Left lung (tissue), 10 donors: ENCODE measurements around the gene OAS2. TPM values are rescaled to one million over a fixed set of nuclear protein-coding genes. Genes with fewer than 3 reads are reported as not detected.
"Not testable (repeated sequence)": the region's sequence is repeated elsewhere in the genome, so short reads cannot be mapped to it uniquely, and the experiment has no call there.

Experiments used
- ATAC-seq: fragments of 200-7000 bp; cut with Tn5 transposase; one replicate; pipeline ENCODE4 v1.9.1; 2020; ENCODE audit warnings: moderate library complexity
- DNase-seq, 4 donors: peaks; one replicate each; pipeline ENCODE4 v3.0.0-alpha.2; 2013 to 2020
- H3K27ac ChIP-seq, 2 donors: fragments of 200-600 bp; sonication (generic) in 1 of 2; one replicate each; pipeline versions ENCODE4 v1.5.0 to v1.8.0; 2020 to 2021
- H3K27me3 ChIP-seq, 2 donors: fragments of 200-600 bp; sonication (generic) in 1 of 2; one replicate each; pipeline versions ENCODE4 v1.5.0 to v1.8.0; 2020 to 2021
- H3K36me3 ChIP-seq, 2 donors: fragments of 200-600 bp; sonication (generic) in 1 of 2; one replicate each; pipeline versions ENCODE4 v1.5.0 to v1.8.0; 2020 to 2021
- H3K4me1 ChIP-seq, 2 donors: fragments of 200-600 bp; one replicate each; pipeline ENCODE4 v1.8.0; 2021
- H3K4me3 ChIP-seq, 2 donors: fragments of 200-600 bp; sonication (generic) in 1 of 2; one replicate each; pipeline versions ENCODE4 v1.5.0 to v1.8.0; 2020 to 2021; ENCODE audit warnings: mild to moderate bottlenecking in 1 of 2
- H3K9me3 ChIP-seq, 2 donors: fragments of 200-600 bp; sonication (generic) in 1 of 2; one replicate each; pipeline versions ENCODE4 v1.5.0 to v1.8.0; 2020 to 2021
- CTCF ChIP-seq, 2 donors: fragments of 200-600 bp; sonication (generic) in 1 of 2; IDR thresholded peaks; one replicate each; pipeline versions ENCODE4 v1.5.0 to v1.8.0; 2021; ENCODE audit warnings: antibody characterized with exemption in 2 of 2
- intact Hi-C, 2 donors: fragments of 100-400 bp; cut with DNase I; formaldehyde crosslinking; loops; one replicate each; pipeline versions ENCODE4 v1.11.2 to v1.14.2; 2022
- polyA plus RNA-seq, 6 donors: library from polyadenylated mRNA; unstranded; fragments of 120-200 nt; gene quantifications; one replicate each; pipeline ENCODE4 v1.2.1, GENCODE V29; 2013; ENCODE audit not compliant: insufficient read length in 6 of 6
- total RNA-seq, 2 donors: library from RNA; stranded (reverse); fragmentation: NEBNext Ultra II Directional; extraction: Animal tissue kit (Norgen Biotek cat#: 25700); gene quantifications; one replicate each; pipeline ENCODE4 v1.2.1, GENCODE V29; 2021
- donor health status: DM: no; HTN: yes; CAD: no.
- donor health status: DM: no; HTN: no; CAD: no.

OAS2 gene
- total and polyA plus RNA-seq, 8 donors = 5.5 to 35.3 (median 10.3) TPM

GRCh38 chr12:112988224-112988623, 9.9 kb downstream of the OAS2 start:
- Histone ChIP-seq H3K27ac (no peak overlapping the region), H3K4me1 (no peaks in the 10 kb centered on the region), H3K4me3 (no peak overlapping the region), H3K27me3 (no peaks in the 10 kb centered on the region), H3K36me3 (peaks cover 0 to 40% of the 10 kb centered on the region in 2 donors), H3K9me3 (peaks cover 0 to 9% of the 10 kb centered on the region in 2 donors)
- DNase-seq (no peak), ATAC-seq (no peak)
- TF ChIP-seq CTCF (IDR thresholded peaks at IDR 0.05) = no peak
- intact Hi-C loops = no loop called here

- DNase-seq, intact Hi-C loops, H3K27ac ChIP-seq, H3K4me3 ChIP-seq, H3K9me3 ChIP-seq, ATAC-seq, H3K27me3 ChIP-seq, H3K4me1 ChIP-seq: not testable (repeated sequence)
- peaks cover 0 to 44% of the 10 kb centered on the region in 2 donors for H3K36me3 ChIP-seq
Measured at GRCh38 chr12:112988823-112989385, 10.6 kb downstream of the OAS2 start.

GRCh38 chr12:112989806-112990205, 11.5 kb downstream of the OAS2 start:
- intact Hi-C loops = no loop called here
- peaks cover 0 to 4% of the 10 kb centered on the region in 2 donors for H3K9me3 ChIP-seq
- no peak for ATAC-seq

GRCh38 chr12:112992541-112993398, 14.5 kb downstream of the OAS2 start:
- DNase-seq = peak in 1 of 4 donors; percentile 41
- no peaks in the 10 kb centered on the region for H3K9me3 ChIP-seq
- no peaks in the 10 kb centered on the region for H3K27me3 ChIP-seq
- peaks cover 0 to 56% of the 10 kb centered on the region in 2 donors for H3K36me3 ChIP-seq
- H3K27ac ChIP-seq = no peak overlapping the region
- no peaks in the 10 kb centered on the region for H3K4me1 ChIP-seq
- no peak overlapping the region for H3K4me3 ChIP-seq
- peak; percentile 91 for ATAC-seq
- intact Hi-C loops = no loop called here
- TF ChIP-seq CTCF (IDR thresholded peaks at IDR 0.05) = peak; percentile 83 to 89

More at GRCh38 chr12:112989806-112990205, 11.5 kb downstream of the OAS2 start:
- DNase-seq = no peak
- peaks cover 0 to 44% of the 10 kb centered on the region in 2 donors for H3K36me3 ChIP-seq
- H3K27ac ChIP-seq = no peak overlapping the region
- TF ChIP-seq CTCF (IDR thresholded peaks at IDR 0.05) = no peak
- H3K4me3 ChIP-seq = no peak overlapping the region
- no peaks in the 10 kb centered on the region for H3K27me3 ChIP-seq
- H3K4me1 ChIP-seq = no peaks in the 10 kb centered on the region

GRCh38 chr12:112995008-112995407, 16.7 kb downstream of the OAS2 start:
- Histone ChIP-seq H3K27ac (no peak overlapping the region), H3K4me3 (no peak overlapping the region), H3K4me1 (no peaks in the 10 kb centered on the region), H3K27me3 (no peaks in the 10 kb centered on the region), H3K9me3 (no peaks in the 10 kb centered on the region), H3K36me3 (peaks cover 0 to 56% of the 10 kb centered on the region in 2 donors)
- DNase-seq (no peak), ATAC-seq (no peak)
- no peak for TF ChIP-seq CTCF (IDR thresholded peaks at IDR 0.05)
- intact Hi-C loops = no loop called here
